VCaP (cell line): Measurements from ENCODE around the gene CHTOP.

Experiments used
- H3K27ac ChIP-seq: fragments of 450-650 bp; 2 replicates; pipeline ENCODE4 v1.5.1; 2017
- TF ChIP-seq, protein P1 (sequence below): fragments of 450-650 bp; conservative IDR thresholded peaks from 2 replicates; pipeline ENCODE4 v1.5.1; 2017; ENCODE audit warnings: mild to moderate bottlenecking, moderate library complexity

CHTOP gene

GRCh38 chr1:153608742-153609584 lies 24.9 kb upstream of the CHTOP start:
- TF ChIP-seq, protein P1, sequence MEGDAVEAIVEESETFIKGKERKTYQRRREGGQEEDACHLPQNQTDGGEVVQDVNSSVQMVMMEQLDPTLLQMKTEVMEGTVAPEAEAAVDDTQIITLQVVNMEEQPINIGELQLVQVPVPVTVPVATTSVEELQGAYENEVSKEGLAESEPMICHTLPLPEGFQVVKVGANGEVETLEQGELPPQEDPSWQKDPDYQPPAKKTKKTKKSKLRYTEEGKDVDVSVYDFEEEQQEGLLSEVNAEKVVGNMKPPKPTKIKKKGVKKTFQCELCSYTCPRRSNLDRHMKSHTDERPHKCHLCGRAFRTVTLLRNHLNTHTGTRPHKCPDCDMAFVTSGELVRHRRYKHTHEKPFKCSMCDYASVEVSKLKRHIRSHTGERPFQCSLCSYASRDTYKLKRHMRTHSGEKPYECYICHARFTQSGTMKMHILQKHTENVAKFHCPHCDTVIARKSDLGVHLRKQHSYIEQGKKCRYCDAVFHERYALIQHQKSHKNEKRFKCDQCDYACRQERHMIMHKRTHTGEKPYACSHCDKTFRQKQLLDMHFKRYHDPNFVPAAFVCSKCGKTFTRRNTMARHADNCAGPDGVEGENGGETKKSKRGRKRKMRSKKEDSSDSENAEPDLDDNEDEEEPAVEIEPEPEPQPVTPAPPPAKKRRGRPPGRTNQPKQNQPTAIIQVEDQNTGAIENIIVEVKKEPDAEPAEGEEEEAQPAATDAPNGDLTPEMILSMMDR: no peak
- H3K27ac ChIP-seq: no peak overlapping the region

- H3K27ac ChIP-seq: no peak overlapping the region
- TF ChIP-seq, protein P1: no peak
These were observed 24.3 kb upstream of the CHTOP start for GRCh38 chr1:153609585-153609907.

DNA sequence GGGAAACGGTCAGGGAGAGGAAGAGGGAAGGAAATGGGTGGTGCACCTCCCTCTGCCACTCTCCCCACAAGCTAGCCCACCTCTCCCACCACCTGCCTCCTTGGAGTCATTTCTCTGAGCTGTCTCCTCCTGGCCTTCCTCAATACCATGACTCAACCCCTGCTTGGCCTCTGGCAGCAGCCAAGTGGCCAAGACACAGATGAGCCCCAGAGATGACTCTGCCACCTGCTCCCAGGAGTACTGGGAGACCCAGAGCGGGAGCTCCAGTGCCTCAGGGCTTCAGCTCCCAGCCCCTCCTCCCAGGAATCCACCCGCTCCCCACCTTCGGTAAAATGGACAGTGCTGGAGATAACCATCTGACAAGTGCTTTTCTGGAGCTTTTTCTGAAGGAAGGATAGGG lies 23.5 kb upstream of the CHTOP start:
- TF ChIP-seq, protein P1: no peak
- no peak overlapping the region for H3K27ac ChIP-seq

DNA sequence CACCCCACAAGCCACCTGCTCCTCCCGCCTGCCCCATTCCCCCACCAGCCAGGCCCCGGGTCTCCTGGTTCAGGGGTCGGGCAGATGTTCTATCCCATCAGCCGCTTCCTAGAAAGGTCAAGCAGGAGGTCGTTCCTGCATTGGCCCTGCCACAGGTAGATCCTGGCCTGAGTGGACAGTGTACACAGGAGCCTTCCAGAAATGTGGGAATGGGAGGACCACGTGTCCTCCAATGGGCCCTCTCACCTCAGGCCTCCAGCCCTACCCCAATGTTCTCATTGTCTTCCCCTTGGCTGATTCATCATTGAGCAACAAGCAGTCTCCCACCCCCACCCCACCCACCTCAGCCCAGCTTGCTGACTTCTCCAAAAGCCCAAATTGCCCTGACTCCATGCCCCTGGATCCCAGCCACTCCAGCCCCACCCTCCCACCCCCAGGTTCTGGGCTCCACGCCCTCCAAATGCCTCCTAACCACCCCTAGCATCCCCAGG lies 23.0 kb upstream of the CHTOP start:
- TF ChIP-seq, protein P1: no peak
- H3K27ac ChIP-seq: no peak overlapping the region

GRCh38 chr1:153611356-153611755 lies 22.5 kb upstream of the CHTOP start:
- TF ChIP-seq, protein P1: no peak
- H3K27ac ChIP-seq: no peak overlapping the region

- TF ChIP-seq, protein P1: no peak
- H3K27ac ChIP-seq: no peak overlapping the region
These were observed 21.6 kb upstream of the CHTOP start for GRCh38 chr1:153612111-153612754.

DNA sequence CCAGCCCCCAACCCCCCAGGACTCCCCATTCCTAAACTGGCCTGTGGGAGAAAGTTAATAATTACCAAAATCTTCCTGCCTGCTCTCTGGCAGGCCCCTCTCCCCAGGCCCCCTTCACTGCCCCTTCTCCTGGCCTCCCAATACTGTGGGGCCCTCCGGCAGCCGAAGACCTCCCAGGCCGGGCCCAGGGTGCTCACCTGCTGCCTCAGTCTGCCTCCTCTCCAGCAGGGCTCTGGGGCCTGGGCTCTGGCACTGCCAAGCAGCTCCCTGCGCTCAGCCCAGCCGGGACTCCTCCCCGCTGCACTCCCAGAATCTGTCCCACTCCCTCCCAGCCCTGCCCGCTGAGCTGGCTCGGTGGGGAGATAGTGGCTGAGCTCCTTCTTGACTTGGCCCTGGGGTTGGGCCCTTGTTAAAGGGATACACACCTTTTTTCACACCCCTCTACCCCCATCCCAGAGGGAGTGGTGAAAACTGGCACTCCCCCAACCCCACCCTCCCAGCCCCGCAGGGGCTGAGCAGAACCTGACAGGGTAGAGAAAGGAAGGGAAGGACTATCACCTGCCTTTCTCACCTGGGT lies 21.0 kb upstream of the CHTOP start, which contains the start of gene S100A16:
S100A16 (minus strand) TSS at position 383 of the 577 bp plus-strand sequence. CDS start 4,986 bp downstream, outside the sequence.
- no peak within 1 kb of the TSS for H3K27ac ChIP-seq
- TF ChIP-seq, protein P1: no peak
